Esophagus muscularis mucosa (tissue), 3 donors: Measurements from ENCODE around the gene DSCAML1.

Experiments
- POLR2A ChIP-seq: fragments of 450-650 bp; IDR thresholded peaks from one replicate; pipeline ENCODE4 v1.6.1; 2017; ENCODE audit warnings: antibody characterized with exemption, moderate library complexity, mild to moderate bottlenecking, low read depth
- POLR2AphosphoS5 ChIP-seq, 2 donors: sonication (generic); formaldehyde crosslinking; IDR thresholded peaks; one replicate each; pipeline ENCODE4 v1.6.1; 2017; ENCODE audit warnings: antibody characterized with exemption in 2 of 2
- TF ChIP-seq, protein P1 (sequence below), 3 experiments: fragments of 200-600 bp in 2 of 3; fragments of 450-650 bp in 1 of 3; sonication (generic) in 2 of 3; IDR thresholded peaks; one replicate each; pipeline ENCODE4 v1.5.1; 2017 to 2019; ENCODE audit warnings: antibody characterized with exemption in 3 of 3, mild to moderate bottlenecking in 2 of 3, moderate library complexity in 1 of 3

DNA sequence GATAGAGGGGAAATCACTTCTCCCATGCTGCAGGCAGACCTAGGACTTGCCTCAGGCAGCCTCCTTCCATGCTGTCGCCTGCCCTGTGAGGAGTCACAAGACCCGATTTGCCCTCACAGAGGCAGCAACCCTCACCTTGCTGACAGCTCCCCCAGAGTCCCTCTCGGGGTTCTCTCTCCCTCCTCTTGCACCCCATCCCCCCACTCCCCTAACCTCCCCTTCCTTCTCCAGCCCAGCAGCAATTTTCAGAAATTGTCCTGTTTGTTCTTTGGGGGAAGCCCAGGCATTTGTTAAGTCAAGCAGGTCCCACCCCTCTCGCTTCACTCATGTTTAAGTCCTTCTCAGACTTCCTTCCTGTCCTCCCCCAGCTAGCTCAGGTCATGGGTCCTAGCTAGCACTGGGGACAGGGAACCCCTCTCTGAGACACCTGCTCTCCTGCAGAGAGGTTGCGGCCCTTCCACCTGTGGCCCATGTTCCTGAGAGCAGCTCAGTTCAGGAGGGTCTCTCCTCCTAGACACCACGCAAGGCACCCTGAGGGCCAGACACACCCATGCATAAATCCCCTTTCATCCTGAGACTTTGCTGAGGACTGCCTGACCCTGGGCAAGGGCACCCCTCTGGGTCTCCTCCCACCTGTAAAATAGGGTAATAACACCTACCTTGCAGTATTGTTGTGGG, 33.8 kb upstream of the DSCAML1 start:
- TF ChIP-seq, protein P1, sequence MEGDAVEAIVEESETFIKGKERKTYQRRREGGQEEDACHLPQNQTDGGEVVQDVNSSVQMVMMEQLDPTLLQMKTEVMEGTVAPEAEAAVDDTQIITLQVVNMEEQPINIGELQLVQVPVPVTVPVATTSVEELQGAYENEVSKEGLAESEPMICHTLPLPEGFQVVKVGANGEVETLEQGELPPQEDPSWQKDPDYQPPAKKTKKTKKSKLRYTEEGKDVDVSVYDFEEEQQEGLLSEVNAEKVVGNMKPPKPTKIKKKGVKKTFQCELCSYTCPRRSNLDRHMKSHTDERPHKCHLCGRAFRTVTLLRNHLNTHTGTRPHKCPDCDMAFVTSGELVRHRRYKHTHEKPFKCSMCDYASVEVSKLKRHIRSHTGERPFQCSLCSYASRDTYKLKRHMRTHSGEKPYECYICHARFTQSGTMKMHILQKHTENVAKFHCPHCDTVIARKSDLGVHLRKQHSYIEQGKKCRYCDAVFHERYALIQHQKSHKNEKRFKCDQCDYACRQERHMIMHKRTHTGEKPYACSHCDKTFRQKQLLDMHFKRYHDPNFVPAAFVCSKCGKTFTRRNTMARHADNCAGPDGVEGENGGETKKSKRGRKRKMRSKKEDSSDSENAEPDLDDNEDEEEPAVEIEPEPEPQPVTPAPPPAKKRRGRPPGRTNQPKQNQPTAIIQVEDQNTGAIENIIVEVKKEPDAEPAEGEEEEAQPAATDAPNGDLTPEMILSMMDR (IDR thresholded peaks at IDR 0.05): no peak
- no peak for TF ChIP-seq POLR2AphosphoS5 (IDR thresholded peaks at IDR 0.05)
- TF ChIP-seq POLR2A: no peak
